Middle frontal gyrus (tissue), 1 donor: Measurements from ENCODE around the gene DLAT.
"Not testable (repeated sequence)": the region's sequence is repeated elsewhere in the genome, so short reads cannot be mapped to it uniquely, and the experiment has no call there.

Experiments used
- DNase-seq: peaks from one replicate; pipeline ENCODE4 v3.0.0-alpha.2; 2015; ENCODE audit warnings: low spot score; ENCODE audit errors: extremely low spot score

Gene DLAT

GRCh38 chr11:112048256-112048655, 23.0 kb downstream of the DLAT start:
- DNase-seq, result not testable (repeated sequence)

GRCh38 chr11:112049777-112050176, 24.6 kb downstream of the DLAT start:
- DNase-seq, result no peak

- DNase-seq, result no peak
Measured at GRCh38 chr11:112050721-112051120, 25.5 kb downstream of the DLAT start.

GRCh38 chr11:112051768-112052167, 26.6 kb downstream of the DLAT start:
- DNase-seq, result no peak

- DNase-seq, result no peak
Measured at GRCh38 chr11:112057170-112057569, 32.0 kb downstream of the DLAT start.

GRCh38 chr11:112058103-112058502, 32.9 kb downstream of the DLAT start:
- no peak for DNase-seq

- no peak for DNase-seq
Measured at GRCh38 chr11:112062923-112063322, 37.7 kb downstream of the DLAT start.

- peak; percentile 40 for DNase-seq
Measured at GRCh38 chr11:112073941-112074811, 49.0 kb downstream of the DLAT start, which contains the start of the genes NKAPD1 and PIH1D2. Gene NKAPD1, plus strand, starts transcription at chr11:112074299. Its CDS starts 1,276 bp downstream, at chr11:112075575. Gene PIH1D2, minus strand, starts transcription at chr11:112074017. Its CDS starts 843 bp downstream, at chr11:112073174.

- DNase-seq, result no peak
Measured at GRCh38 chr11:112082729-112083128, 57.5 kb downstream of the DLAT start.

GRCh38 chr11:112085822-112086421, 60.7 kb downstream of the DLAT start:
- DNase-seq, result no peak

GRCh38 chr11:112086422-112087191, 61.4 kb downstream of the DLAT start, which contains the start of the genes SDHD and TIMM8B:
Gene SDHD, plus strand, starts transcription at chr11:112086873. Its CDS starts 35 bp downstream, at chr11:112086908.
Gene TIMM8B, minus strand, starts transcription at chr11:112086756. Its CDS starts 33 bp downstream, at chr11:112086723.
- DNase-seq, result peak; percentile 96

- no peak for DNase-seq
Measured at GRCh38 chr11:112087212-112087611, 62.0 kb downstream of the DLAT start.

- DNase-seq, result not testable (repeated sequence)
Measured at GRCh38 chr11:112095302-112095701, 70.1 kb downstream of the DLAT start.

- no peak for DNase-seq
Measured at GRCh38 chr11:112096194-112096593, 71.0 kb downstream of the DLAT start.

GRCh38 chr11:112097734-112098528, 72.7 kb downstream of the DLAT start:
- DNase-seq, result no peak

- DNase-seq, result no peak
Measured at GRCh38 chr11:112100462-112100861, 75.3 kb downstream of the DLAT start.

GRCh38 chr11:112103446-112103845, 78.2 kb downstream of the DLAT start:
- no peak for DNase-seq

GRCh38 chr11:112106070-112106469, 80.9 kb downstream of the DLAT start:
- no peak for DNase-seq
